C4-2B (cell line): ENCODE measurements around the gene ZMPSTE24.

ENCODE experiments used
- ZFX ChIP-seq: fragments of 450-650 bp; IDR thresholded peaks from 2 replicates; pipeline ENCODE4 v1.6.1; 2017
- TF ChIP-seq, protein P1 (sequence below): fragments of 450-650 bp; conservative IDR thresholded peaks from 2 replicates; pipeline ENCODE4 v1.5.1; 2017; ENCODE audit warnings: mild to moderate bottlenecking

DNA sequence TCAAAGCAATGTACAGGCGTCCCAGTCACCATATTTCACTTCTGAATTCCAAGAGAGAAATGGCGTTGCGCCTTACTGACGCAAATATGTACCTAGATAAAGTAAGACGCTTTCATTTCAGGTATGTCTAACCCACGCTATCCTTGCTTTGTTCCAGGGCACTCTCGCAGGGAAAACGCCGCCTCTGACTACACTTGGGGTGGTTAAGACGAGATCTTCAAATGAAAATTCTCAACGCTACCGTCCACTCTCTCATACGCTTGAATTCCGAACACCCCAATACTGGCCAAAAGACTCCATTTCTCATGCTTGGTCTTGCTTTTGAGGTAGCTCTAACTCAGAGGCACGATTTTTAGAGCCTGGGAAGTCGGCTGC, 736 bp upstream of the ZMPSTE24 start:
- TF ChIP-seq, protein P1, sequence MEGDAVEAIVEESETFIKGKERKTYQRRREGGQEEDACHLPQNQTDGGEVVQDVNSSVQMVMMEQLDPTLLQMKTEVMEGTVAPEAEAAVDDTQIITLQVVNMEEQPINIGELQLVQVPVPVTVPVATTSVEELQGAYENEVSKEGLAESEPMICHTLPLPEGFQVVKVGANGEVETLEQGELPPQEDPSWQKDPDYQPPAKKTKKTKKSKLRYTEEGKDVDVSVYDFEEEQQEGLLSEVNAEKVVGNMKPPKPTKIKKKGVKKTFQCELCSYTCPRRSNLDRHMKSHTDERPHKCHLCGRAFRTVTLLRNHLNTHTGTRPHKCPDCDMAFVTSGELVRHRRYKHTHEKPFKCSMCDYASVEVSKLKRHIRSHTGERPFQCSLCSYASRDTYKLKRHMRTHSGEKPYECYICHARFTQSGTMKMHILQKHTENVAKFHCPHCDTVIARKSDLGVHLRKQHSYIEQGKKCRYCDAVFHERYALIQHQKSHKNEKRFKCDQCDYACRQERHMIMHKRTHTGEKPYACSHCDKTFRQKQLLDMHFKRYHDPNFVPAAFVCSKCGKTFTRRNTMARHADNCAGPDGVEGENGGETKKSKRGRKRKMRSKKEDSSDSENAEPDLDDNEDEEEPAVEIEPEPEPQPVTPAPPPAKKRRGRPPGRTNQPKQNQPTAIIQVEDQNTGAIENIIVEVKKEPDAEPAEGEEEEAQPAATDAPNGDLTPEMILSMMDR, result no peak
- no peak for TF ChIP-seq ZFX
